Large intestine (tissue), 3 donors: Measurements from ENCODE around the gene GDPD4. TPM values are rescaled to one million over a fixed set of nuclear protein-coding genes. Genes with fewer than 3 reads are reported as not detected.

Source experiments
- DNase-seq, 2 donors: peaks; one replicate each; pipeline versions ENCODE4 v3.0.0 to v3.0.0-alpha.2; 2013
- H3K27ac ChIP-seq: one replicate; pipeline ENCODE4 v1.5.1; 2013; ENCODE audit warnings: low read length
- H3K27me3 ChIP-seq: 2 replicates; pipeline ENCODE4 v1.6.1; 2013; ENCODE audit warnings: low read length; ENCODE audit not compliant: control insufficient read depth, insufficient read depth
- H3K36me3 ChIP-seq: 2 replicates; pipeline ENCODE4 v1.6.1; 2013; ENCODE audit warnings: low read length; ENCODE audit not compliant: control insufficient read depth, insufficient read depth
- H3K4me1 ChIP-seq: one replicate; pipeline ENCODE4 v1.6.1; 2013; ENCODE audit warnings: low read length; ENCODE audit not compliant: control insufficient read depth, insufficient read depth
- H3K4me3 ChIP-seq: one replicate; pipeline ENCODE4 v1.5.1; 2013; ENCODE audit warnings: low read length
- H3K9me3 ChIP-seq: one replicate; pipeline ENCODE4 v1.6.1; 2013; ENCODE audit warnings: mild to moderate bottlenecking, low read depth, low read length, moderate library complexity; ENCODE audit not compliant: control insufficient read depth
- WGBS: methylation state at CpG from one replicate; pipeline ENCODE4 v1.1.5; 2013; ENCODE audit warnings: low lambda C conversion rate; ENCODE audit not compliant: insufficient coverage; 5-methylcytosine and 5-hydroxymethylcytosine counted together
- polyA plus RNA-seq: library from polyadenylated mRNA; unstranded; fragments of 120-200 nt; gene quantifications from one replicate; pipeline ENCODE4 v1.2.1, GENCODE V29; 2013

The GDPD4 gene
- polyA plus RNA-seq, 1 donor, result 5.1 TPM

GRCh38 chr11:77270921-77271320 lies 30.6 kb downstream of the GDPD4 start:
- H3K27ac ChIP-seq, result no peak overlapping the region
- whole genome bisulfite sequencing, result no CpG with 5 or more reads among the region's 3 CpGs
- no peaks in the 10 kb centered on the region for H3K9me3 ChIP-seq
- no peaks in the 10 kb centered on the region for H3K36me3 ChIP-seq
- H3K27me3 ChIP-seq, result no peaks in the 10 kb centered on the region
- H3K4me3 ChIP-seq, result no peak overlapping the region
- no peaks in the 10 kb centered on the region for H3K4me1 ChIP-seq
- DNase-seq, result no peak

GRCh38 chr11:77269484-77270123 lies 31.9 kb downstream of the GDPD4 start:
- no CpG with 5 or more reads among the region's 1 CpG for WGBS
- Histone ChIP-seq H3K4me1 (no peaks in the 10 kb centered on the region), H3K27me3 (no peaks in the 10 kb centered on the region), H3K9me3 (no peaks in the 10 kb centered on the region), H3K36me3 (no peaks in the 10 kb centered on the region), H3K27ac (no peak overlapping the region), H3K4me3 (no peak overlapping the region)
- DNase-seq, result no peak

- no peaks in the 10 kb centered on the region for H3K27me3 ChIP-seq
- peaks cover 9% of the 10 kb centered on the region for H3K9me3 ChIP-seq
- no peaks in the 10 kb centered on the region for H3K4me1 ChIP-seq
- no peak overlapping the region for H3K4me3 ChIP-seq
- 60% methylated on average over 1 of the region's 2 CpGs for WGBS
- DNase-seq, result no peak
- no peak overlapping the region for H3K27ac ChIP-seq
- H3K36me3 ChIP-seq, result no peaks in the 10 kb centered on the region
These were observed 33.5 kb downstream of the GDPD4 start for GRCh38 chr11:77267962-77268361.

- Histone ChIP-seq H3K9me3 (peaks cover 18% of the 10 kb centered on the region), H3K4me1 (no peaks in the 10 kb centered on the region), H3K36me3 (no peaks in the 10 kb centered on the region), H3K4me3 (no peak overlapping the region), H3K27ac (no peak overlapping the region), H3K27me3 (no peaks in the 10 kb centered on the region)
- DNase-seq, result no peak
- WGBS, result no CpG with 5 or more reads among the region's 1 CpG
These were observed 34.7 kb downstream of the GDPD4 start for GRCh38 chr11:77266766-77267165.

GRCh38 chr11:77262803-77263202 lies 38.7 kb downstream of the GDPD4 start:
- no peaks in the 10 kb centered on the region for H3K4me1 ChIP-seq
- no peak overlapping the region for H3K4me3 ChIP-seq
- H3K36me3 ChIP-seq, result no peaks in the 10 kb centered on the region
- H3K27me3 ChIP-seq, result no peaks in the 10 kb centered on the region
- no peak overlapping the region for H3K27ac ChIP-seq
- no peak for DNase-seq
- H3K9me3 ChIP-seq, result peaks cover 18% of the 10 kb centered on the region

- Histone ChIP-seq H3K4me3 (no peak overlapping the region), H3K27me3 (no peaks in the 10 kb centered on the region), H3K4me1 (no peaks in the 10 kb centered on the region), H3K9me3 (peaks cover 18% of the 10 kb centered on the region), H3K36me3 (no peaks in the 10 kb centered on the region), H3K27ac (no peak overlapping the region)
- no CpG with 5 or more reads among the region's 2 CpGs for WGBS
- no peak for DNase-seq
These were observed 41.8 kb downstream of the GDPD4 start for GRCh38 chr11:77259641-77260040.

GRCh38 chr11:77253690-77254089 lies 47.8 kb downstream of the GDPD4 start:
- Histone ChIP-seq H3K27ac (no peak overlapping the region), H3K4me1 (no peaks in the 10 kb centered on the region), H3K4me3 (no peak overlapping the region), H3K36me3 (no peaks in the 10 kb centered on the region), H3K27me3 (no peaks in the 10 kb centered on the region), H3K9me3 (no peaks in the 10 kb centered on the region)
- no peak for DNase-seq
- no CpG with 5 or more reads among the region's 1 CpG for WGBS

- H3K27ac ChIP-seq, result no peak overlapping the region
- H3K36me3 ChIP-seq, result no peaks in the 10 kb centered on the region
- DNase-seq, result no peak
- no peaks in the 10 kb centered on the region for H3K9me3 ChIP-seq
- WGBS, result no CpG with 5 or more reads among the region's 3 CpGs
- no peaks in the 10 kb centered on the region for H3K4me1 ChIP-seq
- no peak overlapping the region for H3K4me3 ChIP-seq
- no peaks in the 10 kb centered on the region for H3K27me3 ChIP-seq
These were observed 48.8 kb downstream of the GDPD4 start for GRCh38 chr11:77252555-77253270.

- Histone ChIP-seq H3K27ac (no peak overlapping the region), H3K27me3 (no peaks in the 10 kb centered on the region), H3K36me3 (no peaks in the 10 kb centered on the region), H3K4me3 (no peak overlapping the region), H3K4me1 (no peaks in the 10 kb centered on the region), H3K9me3 (no peaks in the 10 kb centered on the region)
- no peak for DNase-seq
- WGBS, result no CpG with 5 or more reads among the region's 1 CpG
These were observed 50.4 kb downstream of the GDPD4 start for GRCh38 chr11:77250881-77251640.

- WGBS, result 89% methylated on average over 1 of the region's 3 CpGs
- Histone ChIP-seq H3K9me3 (no peaks in the 10 kb centered on the region), H3K27me3 (no peaks in the 10 kb centered on the region), H3K4me3 (no peak overlapping the region), H3K4me1 (no peaks in the 10 kb centered on the region), H3K36me3 (no peaks in the 10 kb centered on the region), H3K27ac (no peak overlapping the region)
- no peak for DNase-seq
These were observed 52.1 kb downstream of the GDPD4 start for GRCh38 chr11:77249427-77249826.
